ENCODE measurements around the gene PDZK1IP1.

PDZK1IP1 gene

GRCh38 chr1:47137925-47138615 lies 51.8 kb downstream of the PDZK1IP1 start:
- DNase-seq (ENCODE audit: low spot score) (no peak), FAIRE-seq (no peak)

GRCh38 chr1:47137198-47137597 lies 52.6 kb downstream of the PDZK1IP1 start, which contains the start of gene CYP4A22:
TSS of gene CYP4A22 (plus strand) at chr1:47137441. CDS start at chr1:47137486, 45 bp downstream.
- DNase-seq (ENCODE audit: low spot score), result no peak
- no peak for FAIRE-seq

All from urothelium cell line (cell line).